AG04450 (cell line): ENCODE measurements around the gene TPH2. TPM values are rescaled to one million over a fixed set of nuclear protein-coding genes. Genes with fewer than 3 reads are reported as not detected.

Source experiments
- CTCF ChIA-PET: fragments of 300-600, 350-600 bp; formaldehyde crosslinking; extraction: SDS; loops from one replicate; lab custom pipeline; 2022; ENCODE audit warnings: antibody characterized with exemption, inconsistent platforms; lab: Charles Lee
- POLR2A ChIA-PET: fragments of 350-600 bp; formaldehyde crosslinking; extraction: SDS; loops from one replicate; lab custom pipeline; 2021; ENCODE audit warnings: antibody characterized with exemption, inconsistent platforms; lab: Yijun Ruan, JAX
- DNase-seq: peaks from one replicate; pipeline ENCODE4 v3.0.0-alpha.2; 2011; ENCODE audit warnings: low read depth, low spot score
- H3K27ac ChIP-seq: one replicate; pipeline ENCODE4 v1.5.1; 2012; ENCODE audit warnings: low read depth, low read length, control low read depth
- H3K27me3 ChIP-seq: one replicate; pipeline ENCODE4 v1.6.0; 2012; ENCODE audit warnings: low read length; ENCODE audit not compliant: control insufficient read depth, insufficient read depth
- H3K4me3 ChIP-seq: 2 replicates; pipeline ENCODE4 v1.5.1; 2011; ENCODE audit warnings: mild to moderate bottlenecking, low read depth, low read length, control low read depth
- H3K9me3 ChIP-seq: 2 replicates; pipeline ENCODE4 v1.5.1; 2012; ENCODE audit warnings: low read length; ENCODE audit not compliant: control insufficient read depth, insufficient read depth
- CTCF ChIP-seq: IDR thresholded peaks from 2 replicates; pipeline ENCODE4 v1.5.1; 2011; ENCODE audit warnings: low read depth, low read length, control low read depth, inconsistent platforms
- polyA plus RNA-seq: library from polyadenylated mRNA; depleted of rRNA; stranded (reverse); fragments of >200 nt; gene quantifications from 2 replicates; pipeline ENCODE4 v1.2.3, GENCODE V29; 2011; rRNA removed

TPH2 gene
- polyA plus RNA-seq, 1 experiment, result 0.04 TPM

DNA sequence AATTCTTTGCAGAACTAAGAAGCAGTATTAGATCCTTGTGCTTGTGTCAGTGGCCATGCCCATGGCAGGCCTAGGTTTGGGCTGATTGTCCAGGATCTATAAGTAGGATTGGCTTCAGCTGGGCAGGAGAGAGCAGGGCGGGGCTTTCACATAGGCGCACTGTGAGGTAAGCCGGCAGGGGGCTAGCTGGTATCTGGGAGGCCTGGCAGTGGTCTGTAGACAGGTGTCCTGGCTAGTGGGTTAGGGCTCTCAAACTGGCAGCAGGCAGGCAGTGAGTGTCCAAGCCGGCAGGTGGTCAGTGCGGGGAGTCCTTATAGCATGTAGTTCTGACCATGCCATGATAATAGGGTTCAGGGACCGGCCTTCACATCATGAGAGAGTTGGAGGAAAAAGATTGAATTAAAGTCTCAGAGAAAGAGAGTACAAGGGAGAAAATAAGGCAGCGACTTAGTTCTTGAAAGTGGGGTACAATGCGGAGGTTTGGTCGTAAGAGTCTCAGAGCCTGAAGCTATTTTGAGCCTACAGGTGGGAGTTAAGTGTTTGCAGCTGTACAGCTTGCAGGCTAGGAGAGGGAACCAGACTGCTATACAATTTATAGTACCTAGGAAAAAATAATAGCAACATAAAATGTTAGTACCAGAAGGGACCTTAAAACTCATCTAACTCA lies 137.4 kb downstream of the TPH2 start:
- peaks cover under 1% of the 10 kb centered on the region for H3K9me3 ChIP-seq
- ChIA-PET POLR2A (no interaction called here), CTCF (interaction anchor here (0.6 kb wide), 1 partner anchor 10 kb away, joined by 3 read pairs; no protein-coding TSS in a partner anchor)
- DNase-seq, result no peak
- no peak overlapping the region for H3K27ac ChIP-seq
- no peak for TF ChIP-seq CTCF
- no peak overlapping the region for H3K4me3 ChIP-seq
- H3K27me3 ChIP-seq, result no peaks in the 10 kb centered on the region

- Histone ChIP-seq H3K27me3 (no peaks in the 10 kb centered on the region), H3K27ac (no peak overlapping the region), H3K4me3 (no peak overlapping the region), H3K9me3 (no peaks in the 10 kb centered on the region)
- CTCF ChIA-PET, result interaction anchor here (0.6 kb wide), 1 partner anchor 9 kb away, joined by 3 read pairs; no protein-coding TSS in a partner anchor
- TF ChIP-seq CTCF, result no peak
- POLR2A ChIA-PET, result no interaction called here
- no peak for DNase-seq
Observed at GRCh38 chr12:72076558-72076915, 137.9 kb downstream of the TPH2 start.

GRCh38 chr12:72077111-72077820 lies 138.6 kb downstream of the TPH2 start:
- ChIA-PET CTCF (no interaction called here), POLR2A (no interaction called here)
- Histone ChIP-seq H3K27ac (no peak overlapping the region), H3K27me3 (no peaks in the 10 kb centered on the region), H3K4me3 (no peak overlapping the region), H3K9me3 (no peaks in the 10 kb centered on the region)
- DNase-seq, result no peak
- TF ChIP-seq CTCF, result no peak

- Histone ChIP-seq H3K27ac (no peak overlapping the region), H3K9me3 (no peaks in the 10 kb centered on the region), H3K27me3 (no peaks in the 10 kb centered on the region), H3K4me3 (no peak overlapping the region)
- ChIA-PET CTCF (no interaction called here), POLR2A (no interaction called here)
- DNase-seq, result no peak
- TF ChIP-seq CTCF, result no peak
Observed at GRCh38 chr12:72081777-72082176, 143.1 kb downstream of the TPH2 start.

Other genes starting within 250 kb of the TPH2 start
- 15.6 and 18.6 TPM in 2 replicates for gene RAB21, start 184.0 kb upstream of the TPH2 start, polyA plus RNA-seq
- 23.4 and 34.8 TPM in 2 replicates for gene TBC1D15, start 99.1 kb upstream of the TPH2 start, polyA plus RNA-seq